CD1c-positive myeloid dendritic cell (primary cell): Measurements from ENCODE around the gene EPB41L2.
"Not testable (repeated sequence)": the region's sequence is repeated elsewhere in the genome, so short reads cannot be mapped to it uniquely, and the experiment has no call there.

ENCODE experiments used
- DNase-seq: peaks from one replicate; pipeline ENCODE4 v3.0.0-alpha.2; 2016; ENCODE audit errors: extremely low spot score

Gene EPB41L2

GRCh38 chr6:131036143-131036542, 26.9 kb downstream of the EPB41L2 start:
- no peak for DNase-seq

GRCh38 chr6:131035582-131035981, 27.5 kb downstream of the EPB41L2 start:
- DNase-seq: no peak

GRCh38 chr6:131033631-131034030, 29.4 kb downstream of the EPB41L2 start:
- DNase-seq: no peak

- no peak for DNase-seq
These were observed 33.3 kb downstream of the EPB41L2 start for GRCh38 chr6:131029626-131030297.

GRCh38 chr6:131027326-131027725, 35.7 kb downstream of the EPB41L2 start:
- no peak for DNase-seq

- no peak for DNase-seq
These were observed 36.8 kb downstream of the EPB41L2 start for GRCh38 chr6:131026243-131026642.

GRCh38 chr6:131024565-131024964, 38.5 kb downstream of the EPB41L2 start:
- DNase-seq: no peak

- no peak for DNase-seq
These were observed 39.1 kb downstream of the EPB41L2 start for GRCh38 chr6:131023834-131024504.

- no peak for DNase-seq
These were observed 40.4 kb downstream of the EPB41L2 start for GRCh38 chr6:131022691-131023090.

GRCh38 chr6:131017962-131018361, 45.1 kb downstream of the EPB41L2 start:
- no peak for DNase-seq

- no peak for DNase-seq
These were observed 47.3 kb downstream of the EPB41L2 start for GRCh38 chr6:131015630-131016263.

GRCh38 chr6:131015025-131015591, 47.9 kb downstream of the EPB41L2 start:
- DNase-seq: no peak

- DNase-seq: no peak
These were observed 48.8 kb downstream of the EPB41L2 start for GRCh38 chr6:131014080-131014776.

GRCh38 chr6:131013495-131013894, 49.5 kb downstream of the EPB41L2 start:
- DNase-seq: no peak

GRCh38 chr6:131009790-131010189, 53.3 kb downstream of the EPB41L2 start:
- no peak for DNase-seq

GRCh38 chr6:131008965-131009364, 54.1 kb downstream of the EPB41L2 start:
- DNase-seq: not testable (repeated sequence)

GRCh38 chr6:131007964-131008363, 55.1 kb downstream of the EPB41L2 start:
- DNase-seq: not testable (repeated sequence)

GRCh38 chr6:131007286-131007685, 55.8 kb downstream of the EPB41L2 start:
- no peak for DNase-seq

- no peak for DNase-seq
These were observed 57.5 kb downstream of the EPB41L2 start for GRCh38 chr6:131005439-131006016.

GRCh38 chr6:131004936-131005335, 58.1 kb downstream of the EPB41L2 start:
- DNase-seq: no peak

- DNase-seq: no peak
These were observed 58.7 kb downstream of the EPB41L2 start for GRCh38 chr6:131004387-131004755.
